Measurements from ENCODE around the gene GABRR3.

The GABRR3 gene

DNA sequence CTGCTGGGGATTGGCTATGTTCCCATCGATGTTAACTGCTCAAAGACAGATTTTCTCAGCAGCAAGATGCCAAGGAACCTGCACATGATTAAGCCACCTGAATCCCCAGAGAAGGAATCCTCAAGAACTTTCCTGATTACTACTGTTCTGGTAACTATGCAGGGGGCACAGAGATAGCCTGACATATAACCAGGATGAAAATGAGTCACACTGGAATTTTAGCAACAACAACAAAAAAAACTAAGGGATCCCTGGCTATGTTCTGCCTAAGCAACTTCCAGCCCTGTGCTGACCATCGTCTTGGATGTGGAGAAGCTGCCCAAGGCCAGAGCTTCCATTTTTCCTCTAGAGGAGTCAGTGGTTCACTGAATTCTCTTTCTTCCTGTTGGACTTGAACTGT is 76.7 kb downstream of the GABRR3 start:
- H3K27ac ChIP-seq (ENCODE audit: low read length): no peak overlapping the region
- no peaks in the 10 kb centered on the region for H3K36me3 ChIP-seq (ENCODE audit: control insufficient read depth, insufficient read depth, low read length)
- no peaks in the 10 kb centered on the region for H3K27me3 ChIP-seq (ENCODE audit: control insufficient read depth, insufficient read depth, low read length)
- H3K4me1 ChIP-seq (ENCODE audit: control insufficient read depth, insufficient read depth, low read length): no peaks in the 10 kb centered on the region
- no peak overlapping the region for H3K4me3 ChIP-seq (ENCODE audit: low read length)
- WGBS (ENCODE audit: insufficient coverage, insufficient read length): no CpG with 5 or more reads among the region's 2 CpGs
- no peak for DNase-seq (ENCODE audit: low read depth, low spot score)
- no peaks in the 10 kb centered on the region for H3K9me3 ChIP-seq (ENCODE audit: control insufficient read depth, insufficient read depth, low read length)

DNA sequence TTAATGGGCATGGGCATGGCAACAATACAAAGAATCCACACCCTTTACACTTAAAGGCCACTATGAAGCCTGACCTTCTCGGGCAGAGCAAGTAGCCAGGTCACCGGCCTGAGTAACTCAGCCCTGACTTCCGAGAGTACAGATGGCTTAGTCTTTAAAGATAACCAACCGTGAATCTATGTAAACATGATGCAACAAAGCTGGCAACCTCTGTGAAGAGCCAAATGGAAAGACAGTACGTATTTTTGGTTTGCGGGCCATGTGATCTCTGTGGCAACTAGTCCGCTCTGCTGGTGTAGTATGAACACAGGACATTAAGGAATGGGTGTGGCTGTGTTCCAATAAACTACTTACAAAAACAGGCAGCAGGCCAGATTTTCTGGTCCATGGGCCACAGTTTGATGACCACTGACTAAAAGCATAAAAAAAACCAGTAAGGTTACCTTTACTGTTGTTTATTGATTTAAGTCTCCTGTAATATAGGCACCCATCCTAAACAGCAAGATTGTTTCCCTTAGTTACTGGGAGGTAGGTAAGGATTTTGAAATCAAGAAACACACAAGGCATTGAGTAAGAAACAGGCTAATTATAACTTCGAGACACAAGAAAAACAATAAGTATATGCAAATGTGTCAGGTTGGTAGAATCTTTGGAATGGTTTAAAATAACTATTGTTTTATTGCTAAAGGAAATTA is 77.4 kb downstream of the GABRR3 start:
- DNase-seq (ENCODE audit: low read depth, low spot score): no peak
- WGBS (ENCODE audit: insufficient coverage, insufficient read length): no CpG with 5 or more reads among the region's 8 CpGs
- Histone ChIP-seq H3K4me3 (ENCODE audit: low read length) (no peak overlapping the region), H3K4me1 (ENCODE audit: control insufficient read depth, insufficient read depth, low read length) (no peaks in the 10 kb centered on the region), H3K9me3 (ENCODE audit: control insufficient read depth, insufficient read depth, low read length) (no peaks in the 10 kb centered on the region), H3K36me3 (ENCODE audit: control insufficient read depth, insufficient read depth, low read length) (no peaks in the 10 kb centered on the region), H3K27me3 (ENCODE audit: control insufficient read depth, insufficient read depth, low read length) (no peaks in the 10 kb centered on the region), H3K27ac (ENCODE audit: low read length) (no peak overlapping the region)

DNA sequence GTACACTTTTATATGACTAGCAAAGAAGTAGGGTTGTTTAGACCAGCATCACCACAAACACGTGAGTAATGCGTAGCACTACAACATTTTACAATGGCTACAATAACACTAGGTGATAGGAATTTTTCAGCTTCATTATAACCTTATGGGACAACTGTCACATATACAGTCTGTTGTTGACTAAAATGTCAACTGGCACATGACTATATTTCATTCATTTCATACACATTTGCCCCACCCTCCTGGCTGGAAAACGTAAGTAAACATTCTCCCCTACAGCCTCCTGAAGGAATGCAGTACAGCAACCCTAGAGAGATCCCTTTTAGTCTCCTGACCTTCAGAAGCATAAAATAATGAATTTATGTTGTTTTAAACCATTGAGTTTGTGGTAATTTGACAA is 79.1 kb downstream of the GABRR3 start:
- Histone ChIP-seq H3K9me3 (ENCODE audit: control insufficient read depth, insufficient read depth, low read length) (no peaks in the 10 kb centered on the region), H3K27ac (ENCODE audit: low read length) (no peak overlapping the region), H3K4me3 (ENCODE audit: low read length) (no peak overlapping the region), H3K4me1 (ENCODE audit: control insufficient read depth, insufficient read depth, low read length) (no peaks in the 10 kb centered on the region), H3K36me3 (ENCODE audit: control insufficient read depth, insufficient read depth, low read length) (no peaks in the 10 kb centered on the region), H3K27me3 (ENCODE audit: control insufficient read depth, insufficient read depth, low read length) (no peaks in the 10 kb centered on the region)
- no peak for DNase-seq (ENCODE audit: low read depth, low spot score)
- WGBS (ENCODE audit: insufficient coverage, insufficient read length): no CpG with 5 or more reads among the region's 3 CpGs

DNA sequence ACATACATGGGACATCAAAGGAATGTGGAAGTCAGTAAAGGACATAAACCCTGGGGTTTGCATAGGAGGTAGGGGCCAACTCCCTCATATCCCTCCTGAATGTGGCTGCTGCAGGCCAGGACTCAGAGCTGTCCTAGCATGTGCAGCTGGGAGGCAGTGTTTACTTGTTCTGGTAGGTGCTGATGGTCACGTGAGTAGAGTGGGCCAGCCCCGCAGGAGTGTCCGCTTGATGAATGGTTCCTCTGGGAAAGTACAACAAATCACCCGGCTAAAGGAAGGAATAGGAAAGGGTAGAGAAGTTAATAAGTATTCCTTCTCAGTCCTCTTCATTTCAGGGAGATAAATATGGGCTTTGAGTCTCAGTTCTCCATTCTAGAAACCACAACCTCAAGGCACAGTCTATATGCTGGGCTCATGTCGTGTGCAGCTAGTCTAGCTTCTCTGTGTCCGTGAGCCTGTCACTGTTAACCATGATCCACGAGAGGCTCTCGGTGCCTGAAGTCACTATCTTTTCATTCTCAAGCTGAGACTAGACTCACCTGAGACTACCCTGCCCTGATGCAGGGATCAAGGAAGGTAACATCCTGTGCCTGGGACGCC is 80.8 kb downstream of the GABRR3 start:
- no peak for DNase-seq (ENCODE audit: low read depth, low spot score)
- WGBS (ENCODE audit: insufficient coverage, insufficient read length): no CpG with 5 or more reads among the region's 9 CpGs
- no peaks in the 10 kb centered on the region; the same call in 1 of the 2 replicates for H3K36me3 ChIP-seq (ENCODE audit: control insufficient read depth, insufficient read depth, low read length)

DNA sequence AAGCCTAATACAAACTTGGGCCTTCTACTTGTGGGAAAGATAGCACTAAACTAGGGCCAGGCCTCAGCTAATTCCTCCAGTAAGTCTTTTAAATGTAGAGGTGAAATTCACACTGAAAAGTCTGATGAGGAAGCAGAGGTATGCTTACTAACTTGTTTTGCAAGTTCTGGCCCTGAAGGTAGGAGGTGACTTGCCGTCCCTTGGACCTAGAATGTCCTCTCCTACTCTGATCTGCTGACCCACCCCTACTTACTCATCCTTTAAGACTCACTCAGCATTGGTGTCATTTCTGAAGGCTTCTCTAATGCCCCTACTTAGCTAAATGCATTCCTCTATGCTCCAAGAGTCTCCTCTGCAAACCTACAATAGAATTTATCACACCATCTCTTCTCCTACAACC is 82.2 kb downstream of the GABRR3 start:
- no peak overlapping the region for H3K27ac ChIP-seq (ENCODE audit: low read length)
- H3K27me3 ChIP-seq (ENCODE audit: control insufficient read depth, insufficient read depth, low read length): no peaks in the 10 kb centered on the region
- no peaks in the 10 kb centered on the region for H3K9me3 ChIP-seq (ENCODE audit: control insufficient read depth, insufficient read depth, low read length)
- H3K4me3 ChIP-seq (ENCODE audit: low read length): no peak overlapping the region
- WGBS (ENCODE audit: insufficient coverage, insufficient read length): no CpG with 5 or more reads among the region's 1 CpG
- no peaks in the 10 kb centered on the region for H3K4me1 ChIP-seq (ENCODE audit: control insufficient read depth, insufficient read depth, low read length)
- H3K36me3 ChIP-seq (ENCODE audit: control insufficient read depth, insufficient read depth, low read length): no peaks in the 10 kb centered on the region; the same call in 1 of the 2 replicates
- DNase-seq (ENCODE audit: low read depth, low spot score): no peak

More for the DNA sequence above, 80.8 kb downstream of the GABRR3 start:
- Histone ChIP-seq H3K4me1 (ENCODE audit: control insufficient read depth, insufficient read depth, low read length) (no peaks in the 10 kb centered on the region), H3K9me3 (ENCODE audit: control insufficient read depth, insufficient read depth, low read length) (no peaks in the 10 kb centered on the region), H3K27ac (ENCODE audit: low read length) (no peak overlapping the region), H3K27me3 (ENCODE audit: control insufficient read depth, insufficient read depth, low read length) (no peaks in the 10 kb centered on the region), H3K4me3 (ENCODE audit: low read length) (no peak overlapping the region)

DNA sequence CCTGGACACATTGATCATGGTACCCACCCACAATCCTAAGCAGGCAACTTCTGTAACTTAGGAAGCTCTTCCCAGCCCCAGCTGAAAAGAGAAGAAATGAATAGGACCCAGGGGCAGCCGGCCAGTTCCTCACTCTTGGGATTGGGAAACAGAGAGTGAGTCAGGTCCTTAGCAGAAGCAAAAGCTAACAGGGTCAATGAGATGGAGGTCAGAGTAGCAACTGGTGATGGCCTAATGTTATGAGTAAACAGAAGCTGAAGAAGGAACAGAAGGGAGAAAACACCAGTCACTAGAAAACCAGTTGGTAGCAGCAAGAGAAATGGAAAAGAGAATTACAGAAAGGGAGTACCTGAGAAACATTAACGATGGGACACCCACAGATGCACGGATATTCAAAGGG is 82.8 kb downstream of the GABRR3 start:
- no peaks in the 10 kb centered on the region for H3K27me3 ChIP-seq (ENCODE audit: control insufficient read depth, insufficient read depth, low read length)
- no CpG with 5 or more reads among the region's 3 CpGs for WGBS (ENCODE audit: insufficient coverage, insufficient read length)

DNA sequence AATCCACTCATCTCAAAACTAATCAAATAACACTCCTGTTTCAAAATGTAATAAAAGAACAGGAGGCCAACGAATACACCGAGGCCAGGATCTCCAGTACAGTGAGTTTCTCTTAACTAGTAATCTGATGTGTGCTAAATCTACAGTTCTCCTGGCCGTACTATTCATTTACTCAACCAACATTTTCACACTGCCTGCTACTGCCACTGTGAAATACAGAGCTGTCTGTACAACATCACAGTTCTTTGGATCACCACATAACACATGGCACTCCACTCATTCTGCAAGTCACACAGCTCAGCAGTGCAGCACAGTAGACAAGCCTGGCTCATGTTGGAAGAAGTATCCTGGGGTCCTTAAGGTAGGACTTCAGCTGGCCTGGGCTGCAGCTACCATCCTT is 84.8 kb downstream of the GABRR3 start:
- no CpG with 5 or more reads among the region's 3 CpGs for WGBS (ENCODE audit: insufficient coverage, insufficient read length)
- Histone ChIP-seq H3K36me3 (ENCODE audit: control insufficient read depth, insufficient read depth, low read length) (no peaks in the 10 kb centered on the region; the same call in 1 of the 2 replicates), H3K4me3 (ENCODE audit: low read length) (no peak overlapping the region), H3K4me1 (ENCODE audit: control insufficient read depth, insufficient read depth, low read length) (no peaks in the 10 kb centered on the region), H3K27me3 (ENCODE audit: control insufficient read depth, insufficient read depth, low read length) (no peaks in the 10 kb centered on the region), H3K27ac (ENCODE audit: low read length) (no peak overlapping the region), H3K9me3 (ENCODE audit: control insufficient read depth, insufficient read depth, low read length) (no peaks in the 10 kb centered on the region)
- DNase-seq (ENCODE audit: low read depth, low spot score): no peak

More for the DNA sequence above, 82.8 kb downstream of the GABRR3 start:
- no peak for DNase-seq (ENCODE audit: low read depth, low spot score)
- Histone ChIP-seq H3K27ac (ENCODE audit: low read length) (no peak overlapping the region), H3K4me1 (ENCODE audit: control insufficient read depth, insufficient read depth, low read length) (no peaks in the 10 kb centered on the region), H3K9me3 (ENCODE audit: control insufficient read depth, insufficient read depth, low read length) (no peaks in the 10 kb centered on the region), H3K36me3 (ENCODE audit: control insufficient read depth, insufficient read depth, low read length) (no peaks in the 10 kb centered on the region; the same call in 1 of the 2 replicates), H3K4me3 (ENCODE audit: low read length) (no peak overlapping the region)

DNA sequence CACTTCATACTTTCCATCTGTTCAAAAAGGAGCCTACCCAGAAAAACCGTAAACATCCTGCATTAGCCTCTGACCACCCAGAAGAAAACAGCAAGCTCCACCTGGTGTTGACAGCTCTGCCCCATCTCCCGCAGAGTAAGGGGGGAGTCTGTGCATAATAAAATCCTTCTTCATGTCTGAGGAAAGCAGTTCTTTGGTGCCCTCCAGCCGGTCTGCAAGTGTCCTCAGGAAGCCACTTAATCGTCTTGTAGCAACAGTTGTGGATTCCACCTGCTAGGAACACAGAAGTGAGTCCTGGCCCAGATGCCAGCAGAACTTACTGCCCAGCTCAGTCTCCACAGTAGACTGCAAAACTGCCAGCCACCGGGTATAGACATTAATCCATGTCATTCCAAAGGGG is 85.4 kb downstream of the GABRR3 start:
- no CpG with 5 or more reads among the region's 5 CpGs for WGBS (ENCODE audit: insufficient coverage, insufficient read length)
- no peaks in the 10 kb centered on the region for H3K4me1 ChIP-seq (ENCODE audit: control insufficient read depth, insufficient read depth, low read length)
- no peaks in the 10 kb centered on the region for H3K9me3 ChIP-seq (ENCODE audit: control insufficient read depth, insufficient read depth, low read length)
- no peak for DNase-seq (ENCODE audit: low read depth, low spot score)
- H3K27ac ChIP-seq (ENCODE audit: low read length): no peak overlapping the region
- no peaks in the 10 kb centered on the region for H3K27me3 ChIP-seq (ENCODE audit: control insufficient read depth, insufficient read depth, low read length)
- no peak overlapping the region for H3K4me3 ChIP-seq (ENCODE audit: low read length)
- no peaks in the 10 kb centered on the region; the same call in 1 of the 2 replicates for H3K36me3 ChIP-seq (ENCODE audit: control insufficient read depth, insufficient read depth, low read length)

DNA sequence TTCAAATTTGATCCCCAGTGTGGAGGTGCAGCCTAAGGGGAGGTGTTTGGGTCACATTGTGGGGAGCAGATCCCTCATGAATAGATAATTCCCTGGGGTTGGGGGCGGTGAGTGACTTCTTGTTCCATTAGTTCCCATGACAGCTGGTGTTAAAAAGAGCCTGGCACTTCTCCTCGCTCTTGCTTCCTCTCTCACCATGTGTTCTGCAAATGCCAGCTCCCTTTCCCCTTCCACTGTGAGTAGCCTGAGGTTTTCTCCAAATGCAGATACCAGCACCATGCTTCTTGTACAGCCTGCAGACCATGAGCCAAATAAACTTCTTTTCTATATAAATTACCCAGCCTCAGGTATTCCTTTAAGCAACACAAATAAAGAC is 86.0 kb downstream of the GABRR3 start:
- H3K4me3 ChIP-seq (ENCODE audit: low read length): no peak overlapping the region
- H3K27me3 ChIP-seq (ENCODE audit: control insufficient read depth, insufficient read depth, low read length): no peaks in the 10 kb centered on the region
- no peaks in the 10 kb centered on the region for H3K9me3 ChIP-seq (ENCODE audit: control insufficient read depth, insufficient read depth, low read length)
- no peaks in the 10 kb centered on the region for H3K4me1 ChIP-seq (ENCODE audit: control insufficient read depth, insufficient read depth, low read length)
- WGBS (ENCODE audit: insufficient coverage, insufficient read length): no CpG with 5 or more reads among the region's 2 CpGs
- no peak overlapping the region for H3K27ac ChIP-seq (ENCODE audit: low read length)
- no peak for DNase-seq (ENCODE audit: low read depth, low spot score)
- no peaks in the 10 kb centered on the region; the same call in 1 of the 2 replicates for H3K36me3 ChIP-seq (ENCODE audit: control insufficient read depth, insufficient read depth, low read length)

DNA sequence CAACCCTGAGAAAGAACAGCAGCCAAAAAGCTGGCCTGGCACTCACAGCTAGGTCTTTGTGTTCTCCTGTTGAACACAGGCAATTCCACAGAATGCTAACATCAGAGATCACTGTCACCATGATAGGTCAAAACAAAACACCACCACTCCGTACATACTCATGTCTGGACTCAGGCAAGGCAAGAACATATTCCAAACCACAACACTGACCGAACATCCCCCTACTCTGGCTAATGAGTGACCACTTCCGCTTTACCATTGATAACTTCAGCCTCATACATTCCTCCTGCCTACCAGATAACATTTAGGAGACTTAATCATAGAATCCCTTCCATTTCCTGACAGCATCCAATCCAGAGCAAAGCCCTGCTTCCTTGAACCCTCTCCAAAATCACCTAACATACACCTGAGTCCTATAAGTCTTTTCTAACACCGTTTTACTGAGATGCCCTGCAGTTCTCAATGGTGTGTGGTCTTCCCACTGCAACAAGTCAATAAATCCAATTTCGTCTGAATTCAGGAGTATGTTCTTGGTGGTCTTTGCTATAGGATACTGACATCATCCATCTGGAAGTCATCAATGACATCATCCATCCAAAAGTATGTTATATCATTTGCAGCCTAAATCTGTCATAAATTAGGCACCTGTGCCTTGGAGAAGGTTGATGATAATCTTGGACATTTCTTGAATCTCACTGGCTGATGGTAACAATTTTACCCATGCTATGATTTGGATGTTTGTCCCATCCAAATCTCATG is 86.6 kb downstream of the GABRR3 start:
- no CpG with 5 or more reads among the region's 5 CpGs for WGBS (ENCODE audit: insufficient coverage, insufficient read length)
- Histone ChIP-seq H3K36me3 (ENCODE audit: control insufficient read depth, insufficient read depth, low read length) (no peaks in the 10 kb centered on the region; the same call in 1 of the 2 replicates), H3K4me1 (ENCODE audit: control insufficient read depth, insufficient read depth, low read length) (no peaks in the 10 kb centered on the region), H3K27me3 (ENCODE audit: control insufficient read depth, insufficient read depth, low read length) (no peaks in the 10 kb centered on the region), H3K9me3 (ENCODE audit: control insufficient read depth, insufficient read depth, low read length) (no peaks in the 10 kb centered on the region), H3K4me3 (ENCODE audit: low read length) (no peak overlapping the region), H3K27ac (ENCODE audit: low read length) (no peak overlapping the region)
- no peak for DNase-seq (ENCODE audit: low read depth, low spot score)
